OCI-LY1 (cell line): Measurements from ENCODE around the gene PTPN23.
"Not testable (repeated sequence)": the region's sequence is repeated elsewhere in the genome, so short reads cannot be mapped to it uniquely, and the experiment has no call there.

Source experiments
- CTCF ChIP-seq: fragments of 200-600 bp; sonication (generic), shearing (Covaris generic); IDR thresholded peaks from 2 replicates; pipeline ENCODE4 v1.5.1; 2017; ENCODE audit warnings: mild to moderate bottlenecking, antibody characterized with exemption, low read length, moderate library complexity, mixed read lengths
- EZH2 ChIP-seq: fragments of 200-600 bp; sonication (generic), shearing (Covaris generic); IDR thresholded peaks from 2 replicates; pipeline ENCODE4 v1.8.0; 2017; ENCODE audit warnings: borderline replicate concordance, mixed run types, mild to moderate bottlenecking, antibody characterized with exemption, low read length, moderate library complexity, mixed read lengths

DNA sequence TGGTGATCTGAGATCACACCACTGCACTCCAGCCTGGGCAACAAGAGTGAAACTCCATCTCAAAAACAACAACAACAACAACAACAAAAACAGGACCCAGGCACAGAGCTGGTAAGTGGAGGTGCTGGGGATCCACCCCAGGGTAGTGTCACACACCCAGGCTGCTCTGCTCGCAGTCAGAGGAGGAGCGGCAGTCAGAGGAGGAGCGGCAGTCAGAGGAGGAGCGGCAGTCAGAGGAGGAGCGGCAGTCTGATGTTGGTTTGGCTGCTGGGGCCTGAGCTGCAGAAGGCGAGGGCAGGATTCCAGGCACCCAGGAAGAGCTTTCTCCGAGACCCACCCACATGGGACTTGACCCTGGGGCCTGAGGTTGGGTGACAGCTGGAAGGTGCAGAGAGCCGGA is 10.8 kb upstream of the PTPN23 start:
- not testable (repeated sequence) for TF ChIP-seq CTCF, EZH2
